T1000 (cell line): ENCODE measurements around the gene PCDH12.
A peak's percentile ranks its signal among the peaks of the same experiment; 100 is the strongest.
"Not testable (repeated sequence)": the region's sequence is repeated elsewhere in the genome, so short reads cannot be mapped to it uniquely, and the experiment has no call there.

Source experiments
- DNase-seq: peaks from one replicate; lab custom pipeline; 2025; ENCODE audit warnings: mixed read lengths; lab: John Stamatoyannopoulos, UW

PCDH12 gene

DNA sequence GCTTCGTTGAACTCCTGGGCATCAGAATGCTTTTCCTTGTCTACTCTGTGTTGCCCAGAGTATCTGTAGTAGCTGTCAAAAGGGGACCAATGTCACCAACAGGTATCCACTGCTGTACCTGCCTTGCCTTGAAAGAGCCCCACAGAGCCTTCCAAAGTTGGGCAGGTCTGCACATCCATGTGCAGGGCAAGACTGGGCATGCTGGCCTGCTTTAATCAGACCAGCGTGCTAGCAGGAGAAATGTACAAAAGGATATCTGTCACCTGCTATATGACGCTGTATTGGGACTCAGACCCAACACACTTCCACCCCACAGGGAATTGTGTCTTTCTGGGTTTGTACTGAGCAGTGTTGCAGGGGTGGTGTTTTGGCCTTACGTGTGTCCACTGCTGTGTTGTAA lies 22.5 kb downstream of the PCDH12 start:
- DNase-seq = no peak

GRCh38 chr5:141934099-141934844 lies 23.7 kb downstream of the PCDH12 start:
- DNase-seq = no peak

DNA sequence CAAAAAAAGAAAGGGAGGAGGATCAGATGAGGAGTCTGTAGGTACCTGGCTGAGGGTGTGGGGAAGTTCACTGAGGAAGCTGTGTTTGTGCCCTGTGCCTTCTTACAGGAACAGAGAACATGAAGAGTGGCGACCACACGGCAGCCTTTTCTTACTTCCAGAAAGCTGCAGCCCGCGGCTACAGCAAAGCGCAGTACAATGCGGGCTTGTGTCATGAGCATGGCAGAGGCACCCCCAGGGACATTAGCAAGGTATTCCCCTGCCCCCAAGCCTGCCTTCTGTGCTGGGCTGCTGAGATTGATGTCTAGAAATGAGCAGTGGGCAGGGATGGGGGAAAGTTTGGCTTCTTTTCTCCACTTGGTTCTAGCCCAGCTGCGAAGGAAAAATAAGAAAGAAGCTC lies 24.9 kb downstream of the PCDH12 start:
- DNase-seq = no peak

DNA sequence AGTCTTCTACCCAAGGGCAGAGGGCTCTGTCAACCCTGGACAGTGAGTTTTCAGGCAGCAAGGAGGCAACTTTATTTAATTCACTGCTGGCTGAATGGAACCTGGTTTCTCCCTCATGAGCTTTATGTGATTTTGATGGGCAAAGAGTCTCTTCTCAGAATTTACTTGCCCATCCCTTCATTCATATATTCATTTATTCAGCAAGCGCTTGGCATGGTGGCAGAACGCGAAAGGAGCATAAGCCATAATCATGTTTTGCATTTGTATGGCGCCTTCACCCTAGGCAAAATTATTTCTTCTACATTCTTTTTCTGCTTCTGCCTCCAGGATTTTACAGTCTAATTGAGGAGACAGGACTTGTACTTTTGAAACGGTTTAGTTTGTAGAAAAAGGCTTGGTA lies 26.3 kb downstream of the PCDH12 start:
- no peak for DNase-seq

DNA sequence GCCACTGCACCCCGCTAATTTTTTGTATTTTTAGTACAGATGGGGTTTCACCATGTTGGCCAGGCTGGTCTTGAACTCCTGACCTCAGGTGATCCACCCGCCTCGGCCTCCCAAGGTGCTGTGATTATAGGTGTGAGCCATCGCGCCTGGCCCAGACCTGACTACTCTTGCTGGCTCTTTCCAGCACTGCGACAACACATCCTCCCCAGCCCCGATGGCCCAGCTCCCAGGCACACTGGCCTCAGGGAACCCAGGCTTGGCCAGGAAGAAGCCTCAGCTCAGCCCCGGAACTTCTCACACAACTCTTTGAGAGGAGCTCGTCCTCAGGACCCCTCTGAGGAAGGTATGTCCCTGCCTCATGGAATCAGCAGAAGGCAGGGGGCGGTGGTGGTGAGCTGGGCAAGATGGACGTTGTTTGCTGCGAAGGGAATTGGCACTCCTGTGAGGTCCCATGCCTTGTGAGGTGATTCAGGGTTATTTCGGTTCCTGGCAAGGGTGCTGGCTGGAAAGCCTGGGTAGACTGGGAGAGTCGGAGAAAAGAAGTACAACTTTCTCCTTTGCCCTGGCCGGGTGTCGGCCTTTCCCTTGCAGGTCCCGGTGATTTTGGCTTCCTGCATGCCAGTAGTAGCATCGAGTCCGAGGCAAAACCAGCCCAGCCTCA lies 28.5 kb downstream of the PCDH12 start:
- DNase-seq = no peak

- DNase-seq = no peak
Measured at GRCh38 chr5:141928051-141928450, 30.0 kb downstream of the PCDH12 start.

GRCh38 chr5:141926434-141926833 lies 31.6 kb downstream of the PCDH12 start:
- no peak for DNase-seq

DNA sequence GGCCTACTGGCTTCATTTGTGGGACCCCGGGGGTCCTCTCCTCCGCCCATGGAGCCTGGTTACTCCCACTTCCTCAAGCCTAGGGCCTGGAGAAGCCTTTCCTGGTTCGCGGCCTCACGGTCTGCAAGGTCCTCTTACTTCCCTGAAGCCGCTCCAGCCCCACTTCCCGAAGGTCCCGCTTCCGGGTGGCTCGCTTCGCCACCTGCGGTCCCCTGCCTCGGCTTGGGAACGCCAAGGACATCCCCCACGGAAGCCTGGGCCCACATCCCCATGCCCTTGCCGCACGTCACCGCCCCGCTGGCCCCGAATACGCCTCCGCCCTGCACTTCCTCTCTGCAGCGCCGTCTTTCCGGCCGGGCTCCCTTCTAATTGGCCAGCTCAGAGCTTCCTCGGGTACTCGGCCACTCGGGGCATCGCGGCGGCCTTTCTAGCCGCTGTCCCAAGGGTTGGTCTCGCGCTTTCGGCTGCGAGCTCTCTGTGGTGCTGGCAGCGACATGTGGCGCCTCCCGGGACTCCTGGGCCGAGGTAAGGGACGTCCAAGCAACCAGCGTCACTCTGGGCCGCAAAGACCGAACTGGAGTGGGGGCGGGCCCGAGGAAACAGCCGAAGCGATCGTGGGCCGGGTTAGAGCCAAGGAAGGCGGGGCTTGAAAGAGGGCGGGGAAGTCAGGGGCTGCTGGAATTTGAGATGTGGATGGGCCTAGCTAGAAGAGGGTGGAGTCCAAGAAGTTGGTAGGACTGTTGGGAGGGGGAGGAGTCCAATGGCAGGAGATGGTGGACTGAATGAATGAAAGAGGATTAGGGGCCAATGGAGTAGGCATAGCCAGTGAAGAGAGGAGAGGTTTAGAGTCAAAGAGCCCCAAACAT lies 34.3 kb downstream of the PCDH12 start, which contains the start of gene DELE1:
Gene DELE1, plus strand, starts transcription at position 424 of the 866 bp plus-strand sequence. Its CDS starts 71 bp downstream, at position 495.
- DNase-seq = peak; percentile 84

DNA sequence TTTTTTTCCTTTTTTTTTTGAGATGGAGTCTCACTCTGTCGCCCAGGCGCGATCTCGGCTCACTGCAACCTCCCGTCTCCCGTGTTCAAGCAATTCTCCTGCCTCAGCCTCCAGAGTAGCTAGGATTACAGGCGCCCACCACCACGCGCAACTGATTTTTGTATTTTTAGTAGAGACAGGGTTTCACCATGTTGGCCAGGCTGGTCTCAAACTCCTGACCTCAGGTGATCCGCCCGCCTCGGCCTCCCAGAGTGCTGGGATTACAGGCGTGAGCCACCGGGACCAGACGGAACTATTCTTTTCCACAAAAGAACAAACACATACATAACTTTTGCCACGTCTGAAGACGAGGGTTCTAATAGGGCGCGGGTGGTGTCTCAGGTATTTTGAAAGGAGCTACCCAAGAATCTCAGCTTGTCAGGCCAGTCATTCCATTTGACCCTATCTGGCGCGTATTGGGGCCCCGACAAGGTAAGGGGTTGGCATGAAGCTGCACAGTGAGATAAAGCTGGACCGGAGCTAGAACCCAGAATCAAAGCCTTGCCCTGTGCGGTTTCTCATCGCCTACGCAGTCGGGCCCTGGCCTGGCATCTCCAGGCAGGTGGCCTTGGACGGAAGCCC lies 35.1 kb downstream of the PCDH12 start:
- DNase-seq = not testable (repeated sequence)

- no peak for DNase-seq
Measured at GRCh38 chr5:141920771-141921170, 37.2 kb downstream of the PCDH12 start.

- DNase-seq = no peak
Measured at GRCh38 chr5:141919218-141920119, 38.5 kb downstream of the PCDH12 start.

- DNase-seq = no peak
Measured at GRCh38 chr5:141917760-141918159, 40.2 kb downstream of the PCDH12 start.

- DNase-seq = no peak
Measured at GRCh38 chr5:141916522-141916921, 41.5 kb downstream of the PCDH12 start.

DNA sequence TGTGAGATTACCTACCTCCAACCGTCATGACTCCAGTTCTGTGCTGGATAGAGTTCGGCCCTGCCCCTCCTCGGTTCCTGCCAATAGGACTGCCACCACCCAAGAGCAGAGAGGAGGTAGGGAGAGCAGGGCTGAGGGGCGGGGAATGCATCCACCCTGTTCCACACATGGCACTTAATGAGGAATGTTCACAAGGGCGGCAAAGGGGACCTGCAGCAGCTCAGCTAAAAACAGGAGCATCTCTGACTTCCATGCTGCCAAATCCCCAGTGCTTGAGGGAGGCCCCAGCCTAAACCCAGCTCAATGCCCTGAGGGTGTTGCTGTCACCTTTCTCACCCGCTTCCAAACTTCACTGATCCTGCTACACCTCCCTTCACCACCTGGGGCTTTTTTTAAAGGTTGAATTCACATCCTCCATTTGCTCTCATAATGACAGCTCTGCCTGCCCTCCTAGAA lies 42.1 kb downstream of the PCDH12 start:
- no peak for DNase-seq

DNA sequence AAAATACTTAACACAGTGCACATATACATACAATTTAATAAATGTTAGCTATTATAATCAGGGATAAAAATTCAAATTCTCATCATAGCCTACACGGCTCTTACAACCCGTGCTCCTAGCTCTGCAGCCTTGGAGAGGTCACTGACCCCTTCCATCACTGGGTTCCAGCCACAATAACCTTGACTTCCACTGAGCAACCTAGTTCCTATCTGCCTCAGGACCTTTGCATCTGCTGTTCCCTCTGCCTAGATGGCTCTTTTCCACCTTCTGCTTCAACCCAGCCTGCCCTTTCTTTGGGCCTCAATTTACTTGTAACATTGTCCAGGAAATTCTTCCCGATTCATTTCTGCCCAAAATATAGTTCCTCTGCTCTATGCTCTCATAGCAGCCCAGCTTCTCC lies 43.2 kb downstream of the PCDH12 start:
- no peak for DNase-seq

GRCh38 chr5:141914199-141914743 lies 43.7 kb downstream of the PCDH12 start:
- no peak for DNase-seq

DNA sequence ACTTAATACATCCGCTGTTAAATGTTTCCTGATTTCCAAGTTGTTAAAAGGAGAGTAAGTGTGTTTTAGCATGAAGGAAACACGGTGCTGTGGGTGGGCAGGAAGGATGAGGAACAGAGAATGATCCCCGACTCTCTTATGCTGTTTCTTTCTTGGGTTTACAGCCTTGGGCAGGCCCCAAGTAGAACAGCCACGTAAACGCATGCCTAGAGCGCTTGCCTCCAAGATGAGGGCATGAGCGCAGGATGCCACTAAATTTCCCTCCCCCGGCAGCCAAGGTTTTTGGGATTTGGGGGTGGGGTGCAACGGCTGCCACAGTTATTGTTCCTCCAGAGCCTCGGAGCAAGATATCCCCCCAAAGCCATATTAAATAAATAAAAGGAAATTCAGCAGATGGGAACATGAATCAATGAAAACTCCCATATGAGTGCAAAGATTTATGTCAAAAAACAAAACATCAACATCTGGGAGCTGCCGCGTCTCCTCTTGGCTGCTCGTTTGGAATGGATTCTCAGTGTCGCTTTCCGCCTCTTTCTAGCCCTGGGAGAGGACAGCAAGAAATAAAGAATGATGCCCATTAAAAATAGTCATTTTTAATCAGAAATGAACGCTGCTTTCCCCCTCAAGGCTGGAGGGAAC lies 44.3 kb downstream of the PCDH12 start:
- DNase-seq = no peak

DNA sequence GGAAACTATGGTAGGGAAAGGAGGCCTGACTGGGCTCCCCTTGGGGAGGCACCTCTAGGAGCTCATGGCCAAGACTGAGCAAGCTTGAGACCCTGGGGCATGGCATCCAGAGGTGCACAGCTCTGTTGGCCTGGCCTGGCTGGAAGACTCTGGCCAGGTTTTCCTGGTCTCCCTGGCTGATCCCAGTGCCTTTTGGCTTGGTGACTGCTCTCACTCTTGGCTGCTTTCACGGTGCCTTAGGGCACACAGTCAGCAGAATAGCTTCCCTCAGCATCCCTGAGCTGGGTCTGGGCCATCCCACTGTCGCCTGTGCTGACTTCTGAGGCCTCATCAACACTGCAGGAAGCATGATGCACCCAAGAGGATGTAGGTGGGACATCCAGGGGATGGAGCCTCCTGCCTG lies 47.7 kb downstream of the PCDH12 start:
- DNase-seq = peak; percentile 13

- no peak for DNase-seq
Measured at GRCh38 chr5:141909212-141909611, 48.8 kb downstream of the PCDH12 start.

DNA sequence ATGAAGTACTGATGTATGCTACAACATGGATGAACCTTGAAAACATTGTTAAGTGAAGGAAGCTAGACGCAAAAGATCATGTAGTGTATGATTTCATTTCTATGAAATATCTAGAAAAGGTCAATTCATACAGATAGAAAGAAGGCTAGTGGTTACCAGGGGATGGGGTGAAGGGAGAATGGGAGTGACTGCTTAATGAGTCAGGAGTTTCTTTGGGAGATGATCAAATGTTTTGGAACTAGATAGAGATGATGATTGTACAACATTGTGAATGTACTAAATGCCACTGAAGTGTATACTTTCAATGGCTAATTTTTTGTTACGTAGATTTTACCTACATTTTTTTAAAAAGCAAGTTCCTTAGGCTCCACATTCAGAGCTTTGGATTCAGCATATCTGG lies 49.2 kb downstream of the PCDH12 start:
- DNase-seq = no peak
